ENCODE results near the gene OSBPL2.

The OSBPL2 gene

DNA sequence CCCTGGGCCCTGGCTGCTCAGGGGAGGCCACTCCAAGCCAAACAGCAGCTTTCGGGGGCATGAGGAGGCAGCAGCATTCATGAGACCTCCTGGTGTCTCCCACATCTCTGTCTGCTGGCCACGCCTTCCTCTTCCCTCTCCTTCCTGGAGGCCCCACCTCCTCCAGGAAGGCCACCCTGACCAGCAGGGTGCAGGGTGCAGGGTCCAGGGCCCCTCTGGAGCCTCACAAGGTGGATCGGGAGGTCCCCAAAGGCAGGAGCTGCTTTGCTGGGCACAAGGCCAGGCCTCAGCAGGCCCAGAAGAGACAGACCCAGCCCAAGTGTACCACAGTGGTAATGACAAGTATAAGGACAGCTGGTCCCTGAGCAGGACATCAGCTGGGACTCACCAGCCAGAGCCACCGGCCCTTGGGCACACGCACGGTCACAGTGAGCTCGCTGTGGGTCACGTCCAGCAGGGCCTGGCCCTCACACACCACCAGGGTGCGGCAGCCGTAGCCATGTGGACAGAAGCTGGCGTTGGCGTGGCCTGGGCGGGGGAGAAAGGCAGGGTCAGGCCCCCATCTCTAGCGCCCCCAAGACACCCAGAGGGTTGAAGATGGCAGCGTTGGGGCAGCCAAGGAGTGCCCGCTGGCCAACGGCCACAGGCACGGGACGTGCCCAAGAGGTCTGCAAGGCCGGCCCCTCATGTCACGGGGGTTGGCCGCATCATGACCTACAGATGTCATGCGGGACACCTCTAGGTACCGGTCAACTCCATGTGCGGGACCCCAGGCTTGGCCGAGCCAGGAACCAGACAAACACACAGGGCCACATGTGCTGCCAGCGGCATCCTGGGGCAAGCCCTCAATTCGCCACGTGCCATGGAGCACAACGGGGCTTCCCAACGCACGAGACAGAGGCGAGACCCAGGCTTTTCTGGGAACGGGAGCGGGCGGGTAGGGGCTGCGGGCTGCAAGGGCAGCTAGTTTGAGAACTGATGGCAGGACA lies 91.4 kb downstream of the OSBPL2 start:
- DNase-seq = no peak

DNA sequence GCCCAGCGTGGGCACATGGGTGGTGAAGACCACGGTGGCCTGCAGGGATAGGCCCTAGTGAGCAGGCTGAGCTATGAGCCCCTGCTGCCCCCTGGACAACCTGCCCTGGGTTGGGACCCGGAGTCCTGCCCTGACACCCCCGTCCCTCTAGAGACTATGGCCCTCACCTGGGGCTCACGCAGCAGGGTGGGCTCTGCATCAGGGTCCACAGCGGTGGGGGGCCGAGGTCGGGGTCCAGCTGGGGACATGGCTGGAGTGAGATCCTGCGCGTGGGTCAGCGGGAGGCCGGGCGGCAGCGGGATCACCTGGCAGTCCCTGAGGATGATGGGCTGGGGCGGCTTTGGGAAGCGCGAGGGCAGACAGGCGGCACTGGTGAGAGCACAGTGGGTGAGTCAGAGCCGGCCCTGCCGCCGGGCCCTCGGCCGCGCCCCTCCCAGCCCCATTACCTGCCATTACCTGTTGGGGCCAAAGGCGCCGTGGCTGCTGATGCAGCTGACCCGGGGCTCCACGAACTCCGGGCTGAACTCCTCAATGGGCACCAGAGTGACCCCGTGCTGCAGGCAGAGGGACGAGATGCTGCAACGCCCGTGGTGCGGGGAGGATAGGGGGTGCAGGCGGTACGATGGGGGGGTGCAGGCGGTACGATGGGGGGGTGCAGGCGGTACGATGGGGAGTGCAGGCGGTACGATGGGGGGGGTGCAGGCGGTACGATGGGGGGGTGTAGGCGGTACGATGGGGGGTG lies 92.4 kb downstream of the OSBPL2 start:
- no peak for DNase-seq

DNA sequence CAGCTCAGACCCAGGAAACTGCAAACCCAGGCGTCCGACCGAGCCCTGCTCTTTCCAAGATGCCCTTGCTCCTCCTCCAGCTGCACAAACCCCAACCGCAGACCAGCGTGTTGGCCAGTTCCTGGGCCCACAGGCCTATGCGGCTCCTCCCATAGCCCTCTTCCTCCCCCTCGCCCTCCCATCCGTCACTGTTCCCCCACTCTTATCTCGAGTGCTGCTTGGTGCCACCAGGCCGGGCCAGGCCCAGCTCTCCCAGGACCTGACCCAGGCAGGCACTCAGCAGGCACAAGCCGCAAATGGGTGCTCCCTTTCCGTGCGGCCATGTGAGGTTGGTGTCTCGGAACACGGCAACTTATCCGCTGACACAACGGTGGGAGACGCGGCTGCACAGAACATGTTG lies 93.0 kb downstream of the OSBPL2 start:
- no peak for DNase-seq

DNA sequence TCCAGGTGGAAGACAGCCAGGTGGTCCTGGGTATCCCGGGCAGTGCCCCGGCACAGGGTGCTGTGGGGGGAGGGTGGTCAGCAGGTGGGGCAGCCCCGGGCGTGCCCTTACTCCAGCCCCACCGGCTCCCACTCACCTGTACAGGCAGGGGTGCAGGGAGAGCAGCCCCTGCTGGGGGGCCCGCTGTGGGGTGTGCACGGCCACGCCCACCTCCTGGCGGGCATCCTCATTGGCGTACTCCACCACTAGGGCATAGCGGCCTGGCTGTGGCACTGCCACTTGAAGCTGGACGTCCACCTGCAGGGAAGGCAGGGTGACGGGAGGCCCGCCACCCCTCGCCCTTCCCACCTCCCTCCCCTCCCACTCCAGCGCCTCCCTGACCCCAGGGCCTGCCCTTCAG lies 94.1 kb downstream of the OSBPL2 start:
- no peak for DNase-seq

- DNase-seq = no peak
Observed at GRCh38 chr20:62332989-62333819, 94.9 kb downstream of the OSBPL2 start.

- DNase-seq = no peak
Observed at GRCh38 chr20:62333820-62334595, 95.7 kb downstream of the OSBPL2 start.

DNA sequence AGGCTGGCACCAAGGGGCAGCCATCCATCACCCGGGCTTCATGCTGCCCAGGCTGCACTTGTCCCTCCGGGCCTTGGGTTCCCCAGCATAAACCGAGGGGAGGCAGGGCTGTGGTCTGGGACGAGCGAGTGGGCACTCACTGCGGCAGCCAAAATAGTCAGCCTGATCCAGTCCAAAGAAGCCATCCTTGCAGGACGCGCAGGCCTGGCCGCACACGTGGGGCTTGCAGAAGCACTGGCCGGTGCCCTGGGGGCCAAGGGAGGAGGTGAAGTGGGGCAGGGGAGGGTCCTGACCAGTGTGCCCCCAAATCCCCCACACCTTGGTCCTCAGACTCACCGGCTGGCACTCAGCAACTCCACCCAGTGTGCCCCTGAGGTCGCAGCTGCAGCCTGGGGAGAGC lies 96.6 kb downstream of the OSBPL2 start:
- DNase-seq = no peak

DNA sequence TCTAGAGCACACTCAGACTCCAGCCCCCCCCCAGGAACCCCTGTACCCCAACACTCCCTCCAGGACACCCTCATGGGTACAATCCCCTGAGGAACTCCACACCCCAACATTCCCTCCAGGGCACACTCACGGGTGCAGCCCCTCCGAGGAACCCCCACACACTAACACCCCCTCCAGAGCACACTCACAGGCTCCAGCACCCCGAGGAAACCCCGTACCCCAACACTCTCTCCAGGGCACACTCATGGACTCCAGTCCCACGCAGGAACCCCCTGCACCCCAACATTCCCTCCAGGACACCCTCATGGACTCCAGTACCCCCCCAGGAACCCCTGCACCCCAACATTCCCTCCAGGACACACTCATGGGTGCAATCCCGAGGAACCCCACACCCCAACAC lies 97.2 kb downstream of the OSBPL2 start:
- DNase-seq = no peak

GRCh38 chr20:62336329-62336728 lies 98.0 kb downstream of the OSBPL2 start:
- no peak for DNase-seq

GRCh38 chr20:62336775-62337557 lies 98.6 kb downstream of the OSBPL2 start:
- no peak for DNase-seq

GRCh38 chr20:62337558-62338293 lies 99.4 kb downstream of the OSBPL2 start:
- DNase-seq = no peak

DNA sequence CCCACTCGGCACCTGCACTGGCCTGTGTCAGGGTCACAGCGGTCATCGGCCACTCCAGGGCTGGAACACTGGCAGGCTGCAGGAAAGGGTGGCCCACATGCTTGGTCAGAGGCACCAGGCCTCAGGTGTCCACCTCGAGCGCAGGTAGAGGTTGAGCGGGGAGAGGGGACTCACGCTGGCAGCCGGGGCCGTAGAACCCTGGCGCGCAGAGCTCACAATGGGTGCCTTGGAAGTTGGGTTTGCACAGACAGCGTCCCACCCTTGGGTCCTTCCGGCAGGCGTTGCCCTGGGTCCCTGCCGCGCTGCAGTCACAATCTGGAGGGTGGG lies 99.9 kb downstream of the OSBPL2 start:
- no peak for DNase-seq

- DNase-seq = no peak
Observed at GRCh38 chr20:62339647-62340062, 101.3 kb downstream of the OSBPL2 start.

DNA sequence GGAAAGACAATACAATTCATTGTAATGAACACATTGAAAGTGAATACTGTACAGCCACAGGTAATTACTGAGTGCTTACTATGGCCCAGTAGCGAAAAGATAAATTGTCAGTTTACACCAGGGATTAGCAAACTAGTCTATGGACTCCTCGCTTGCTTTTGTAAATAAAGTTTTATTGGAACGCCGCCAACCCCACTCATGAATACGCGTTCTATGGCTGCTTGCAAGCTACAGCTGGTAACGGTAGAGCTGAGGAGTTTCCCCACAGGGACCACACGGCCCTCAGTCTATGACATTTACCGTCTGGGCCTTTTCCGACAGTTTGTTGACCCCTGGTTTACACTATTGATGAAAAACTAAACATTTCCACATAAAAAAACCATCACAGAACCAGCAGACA lies 104.6 kb downstream of the OSBPL2 start:
- no peak for DNase-seq

DNA sequence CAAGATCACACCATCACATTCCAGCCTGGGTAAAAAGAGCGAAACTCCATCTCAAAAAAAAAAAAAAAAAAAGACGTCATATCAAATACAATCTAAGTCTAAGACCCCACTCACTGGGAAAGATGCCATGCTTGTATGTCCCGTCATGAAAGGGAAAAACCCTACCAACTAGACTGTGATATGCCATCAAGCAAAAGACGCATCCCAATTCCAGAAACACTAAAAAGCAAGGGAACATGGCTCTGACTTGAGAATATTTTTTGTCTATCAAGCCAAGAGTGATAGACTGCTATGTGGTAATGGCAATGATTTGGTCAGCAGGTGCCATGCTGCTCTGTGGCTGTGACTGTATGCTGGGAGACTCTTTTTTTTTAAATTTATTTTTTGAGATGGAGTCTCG lies 105.8 kb downstream of the OSBPL2 start:
- DNase-seq = no peak

GRCh38 chr20:62344782-62345181 lies 106.5 kb downstream of the OSBPL2 start:
- DNase-seq = no peak

Measured in activated CD4-positive, alpha-beta T cell treated with anti-CD3 and anti-CD28 coated beads for 4 hours (primary cell).